ENCODE measurements around the gene HMCES. TPM values are rescaled to one million over a fixed set of nuclear protein-coding genes. Genes with fewer than 3 reads are reported as not detected.

Gene HMCES
- total RNA-seq, 1 donor = 37.9 TPM

GRCh38 chr3:129353589-129353941, 74.9 kb downstream of the HMCES start:
- Histone ChIP-seq H3K27me3 (ENCODE audit: insufficient read depth, low read length) (no peaks in the 10 kb centered on the region), H3K4me1 (ENCODE audit: insufficient read depth, low read length) (peaks cover 9% of the 10 kb centered on the region), H3K9me3 (ENCODE audit: low read depth, low read length) (no peaks in the 10 kb centered on the region)

More at GRCh38 chr3:129353589-129353941, 74.9 kb downstream of the HMCES start:
- H3K4me3 ChIP-seq (ENCODE audit: low read length) = no peak overlapping the region

Other genes starting within 250 kb of the HMCES start
- gene GP9, start 218.1 kb upstream of the HMCES start, total RNA-seq = 28.1 TPM
- 28.1 TPM for gene RAB43, start 157.1 kb upstream of the HMCES start, total RNA-seq
- 24.9 TPM for gene ISY1, start 117.8 kb upstream of the HMCES start, total RNA-seq
- gene CNBP, start 95.0 kb upstream of the HMCES start, total RNA-seq = 353 TPM
- gene COPG1, start 29.3 kb upstream of the HMCES start, total RNA-seq = 61.7 TPM
- gene EFCAB12, start 149.8 kb downstream of the HMCES start, total RNA-seq = 1.4 TPM
- 60.2 TPM for gene MBD4, start 161.1 kb downstream of the HMCES start, total RNA-seq
- gene IFT122, start 161.4 kb downstream of the HMCES start, total RNA-seq = 8.3 TPM
- gene RHO, start 249.8 kb downstream of the HMCES start, total RNA-seq = 0.10 TPM